IPS-18a (cell line): Measurements from ENCODE around the gene ELOVL6.
"Not testable (repeated sequence)": the region's sequence is repeated elsewhere in the genome, so short reads cannot be mapped to it uniquely, and the experiment has no call there.

Source experiments
- H3K27ac ChIP-seq: one replicate; pipeline ENCODE4 v1.5.1; 2013; ENCODE audit warnings: low read length
- H3K27me3 ChIP-seq: one replicate; pipeline ENCODE4 v1.6.1; 2013; ENCODE audit warnings: mild to moderate bottlenecking, low read length; ENCODE audit not compliant: control insufficient read depth, insufficient read depth
- H3K36me3 ChIP-seq: one replicate; pipeline ENCODE4 v1.6.1; 2013; ENCODE audit warnings: low read depth, low read length; ENCODE audit not compliant: control insufficient read depth
- H3K4me1 ChIP-seq: one replicate; pipeline ENCODE4 v1.6.1; 2013; ENCODE audit warnings: low read depth, low read length; ENCODE audit not compliant: control insufficient read depth
- H3K4me3 ChIP-seq: one replicate; pipeline ENCODE4 v1.5.1; 2013; ENCODE audit warnings: low read length
- H3K9ac ChIP-seq: one replicate; pipeline ENCODE4 v1.6.1; 2013; ENCODE audit warnings: mild to moderate bottlenecking, low read length, moderate library complexity
- H3K9me3 ChIP-seq: one replicate; pipeline ENCODE4 v1.6.1; 2013; ENCODE audit warnings: low read depth, low read length; ENCODE audit not compliant: control insufficient read depth

The ELOVL6 gene

DNA sequence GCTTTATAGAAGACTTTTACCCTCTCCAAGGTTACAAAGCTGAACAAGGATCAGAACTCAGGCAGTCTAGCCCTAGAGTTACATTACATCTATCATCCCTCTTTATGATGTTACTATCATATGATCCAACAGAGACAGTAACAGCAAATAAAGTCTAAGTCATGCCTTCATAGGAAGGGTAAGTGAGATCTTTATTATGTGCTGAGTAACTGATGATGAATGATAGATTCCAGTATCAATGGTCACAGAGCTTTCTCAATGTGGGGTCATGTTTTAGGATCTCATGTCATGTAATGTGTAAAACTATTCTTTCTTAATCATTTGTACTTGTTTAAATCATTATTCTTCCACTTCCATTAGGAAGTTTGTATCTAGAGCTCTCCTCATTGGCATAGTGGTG is 22.8 kb downstream of the ELOVL6 start:
- Histone ChIP-seq H3K9ac (no peak overlapping the region), H3K4me3 (no peak overlapping the region), H3K27ac (no peak overlapping the region), H3K27me3 (no peaks in the 10 kb centered on the region), H3K9me3 (no peaks in the 10 kb centered on the region), H3K4me1 (no peaks in the 10 kb centered on the region), H3K36me3 (peaks cover 34% of the 10 kb centered on the region)

DNA sequence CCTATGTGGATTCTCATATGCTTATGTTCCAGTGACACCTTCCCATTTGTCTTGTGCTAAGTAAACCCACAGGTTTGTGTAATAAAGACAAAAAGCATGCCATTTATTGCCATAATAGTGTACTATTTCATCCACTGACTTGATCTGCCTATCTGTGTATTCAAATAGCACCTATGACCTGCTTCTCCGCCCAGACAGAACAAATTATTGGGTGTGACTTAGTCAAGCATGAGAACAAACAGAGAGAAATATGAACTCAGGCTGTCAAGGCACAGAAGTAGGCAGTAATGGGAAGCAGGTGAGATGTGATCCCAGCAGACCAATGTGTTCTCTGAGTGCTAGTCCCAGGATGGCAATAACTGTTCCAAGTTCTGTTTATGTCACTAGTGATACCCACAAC is 25.4 kb downstream of the ELOVL6 start:
- no peak overlapping the region for H3K4me3 ChIP-seq
- H3K27ac ChIP-seq: no peak overlapping the region
- H3K36me3 ChIP-seq: peaks cover 37% of the 10 kb centered on the region
- H3K9me3 ChIP-seq: no peaks in the 10 kb centered on the region
- no peaks in the 10 kb centered on the region for H3K27me3 ChIP-seq
- H3K4me1 ChIP-seq: no peaks in the 10 kb centered on the region
- H3K9ac ChIP-seq: no peak overlapping the region

DNA sequence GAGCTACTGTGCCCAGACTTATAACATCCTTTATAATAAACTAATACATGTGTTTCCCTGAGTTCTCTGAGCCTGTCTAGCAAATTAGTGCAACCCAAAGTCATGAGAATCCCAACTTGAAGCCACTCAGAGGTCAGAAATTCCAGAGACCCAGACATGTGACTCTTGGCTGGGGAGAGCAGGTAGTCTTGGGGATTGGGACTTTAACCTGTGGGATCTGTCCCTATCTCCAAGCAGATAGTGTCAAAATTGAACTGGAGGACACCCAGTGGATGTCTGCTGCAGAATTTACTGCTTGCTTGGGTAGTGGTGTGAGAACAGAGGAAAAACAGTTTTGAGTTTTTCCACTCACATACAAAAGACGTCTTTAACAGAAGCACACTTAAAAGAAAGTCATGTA is 26.4 kb downstream of the ELOVL6 start:
- Histone ChIP-seq H3K4me1 (no peaks in the 10 kb centered on the region), H3K27ac (no peak overlapping the region), H3K36me3 (peaks cover 27% of the 10 kb centered on the region), H3K9ac (no peak overlapping the region), H3K4me3 (no peak overlapping the region), H3K9me3 (no peaks in the 10 kb centered on the region), H3K27me3 (no peaks in the 10 kb centered on the region)

DNA sequence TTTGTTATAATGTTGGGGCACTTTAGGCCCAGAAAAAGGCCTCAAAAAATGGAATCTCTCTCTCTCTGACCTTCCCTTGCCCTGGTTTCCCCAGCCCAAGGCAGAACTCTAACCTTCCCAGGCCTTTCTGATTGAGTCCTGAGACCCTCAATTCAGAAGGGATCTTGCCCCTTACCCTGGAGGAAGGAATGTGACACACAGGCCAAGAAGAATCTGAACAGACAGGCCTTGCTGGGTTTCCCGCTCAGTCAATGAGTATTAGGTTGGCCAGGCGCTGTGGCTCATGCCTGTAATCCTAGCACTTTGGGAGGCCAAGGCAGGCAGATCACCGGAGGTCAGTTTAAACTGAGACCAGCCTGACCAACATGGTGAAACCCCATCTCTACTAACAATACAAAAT is 27.6 kb downstream of the ELOVL6 start:
- Histone ChIP-seq H3K9me3 (no peaks in the 10 kb centered on the region), H3K27ac (no peak overlapping the region), H3K36me3 (peaks cover 29% of the 10 kb centered on the region), H3K9ac (no peak overlapping the region), H3K4me1 (no peaks in the 10 kb centered on the region), H3K4me3 (no peak overlapping the region), H3K27me3 (no peaks in the 10 kb centered on the region)

DNA sequence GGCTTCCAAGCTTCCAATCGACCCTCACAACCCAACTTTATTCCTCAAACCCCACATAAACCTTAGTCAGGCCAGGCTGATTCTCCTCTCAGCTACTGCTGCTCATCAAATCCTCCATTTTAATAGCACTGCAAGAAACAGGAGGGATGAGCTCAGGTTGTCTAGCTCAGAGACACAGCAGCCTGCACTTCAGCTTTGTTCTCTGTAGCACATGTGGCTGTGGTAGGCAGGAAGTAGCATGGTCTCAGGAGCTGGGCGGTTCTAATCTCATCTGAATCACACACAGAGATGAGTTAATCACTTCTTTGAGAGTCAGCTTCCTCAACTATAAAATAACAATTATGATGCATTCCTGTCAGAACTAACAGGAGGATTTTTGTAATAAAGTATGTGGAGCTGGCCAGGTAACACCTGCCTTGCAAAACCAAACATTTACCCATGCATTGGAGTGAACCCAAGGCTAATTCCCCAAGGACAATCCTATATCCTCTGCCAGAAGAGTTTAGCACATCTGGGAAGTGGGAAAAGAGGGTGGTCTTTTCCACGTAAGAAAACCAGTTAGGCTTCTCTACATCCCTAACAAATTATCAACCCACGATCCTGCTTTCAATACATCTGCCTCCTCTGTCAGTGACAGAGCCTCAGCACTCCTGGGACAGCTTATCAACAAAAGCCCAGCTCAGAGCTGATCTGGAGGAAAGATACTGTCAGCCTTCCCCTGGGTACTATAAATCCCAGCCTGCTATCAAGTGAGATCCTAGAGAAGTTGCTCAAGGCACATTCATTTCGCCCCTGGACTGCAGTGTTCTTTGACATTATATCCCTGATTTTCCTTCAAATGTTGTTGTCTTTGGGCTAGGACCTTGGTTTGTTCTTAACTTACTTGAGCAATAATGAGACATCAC is 32.8 kb downstream of the ELOVL6 start:
- Histone ChIP-seq H3K27ac (no peak overlapping the region), H3K4me3 (no peak overlapping the region), H3K9me3 (no peaks in the 10 kb centered on the region), H3K4me1 (no peaks in the 10 kb centered on the region), H3K27me3 (no peaks in the 10 kb centered on the region), H3K9ac (no peak overlapping the region), H3K36me3 (peaks cover 30% of the 10 kb centered on the region)

DNA sequence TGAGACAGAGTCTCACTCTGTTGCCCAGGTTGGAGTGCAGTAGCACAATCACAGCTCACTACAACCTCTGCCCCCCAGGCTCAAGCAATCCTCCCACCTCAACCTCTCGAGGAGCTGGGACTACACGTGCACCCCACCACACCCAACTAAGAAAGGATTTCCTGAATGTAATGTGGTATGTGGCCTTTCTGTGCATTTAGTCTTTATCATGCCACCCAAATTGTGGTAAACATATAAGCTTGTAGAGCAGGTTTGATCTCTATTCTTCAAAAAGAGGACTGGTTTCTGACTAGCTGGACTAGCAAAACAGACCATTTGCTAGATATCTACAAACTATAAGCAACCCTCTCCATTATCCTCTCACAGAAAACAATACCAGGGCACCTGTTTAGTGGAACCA is 33.6 kb downstream of the ELOVL6 start:
- Histone ChIP-seq H3K4me1 (no peaks in the 10 kb centered on the region), H3K9me3 (no peaks in the 10 kb centered on the region), H3K4me3 (no peak overlapping the region), H3K9ac (no peak overlapping the region), H3K27ac (no peak overlapping the region), H3K36me3 (peaks cover 27% of the 10 kb centered on the region), H3K27me3 (no peaks in the 10 kb centered on the region)

DNA sequence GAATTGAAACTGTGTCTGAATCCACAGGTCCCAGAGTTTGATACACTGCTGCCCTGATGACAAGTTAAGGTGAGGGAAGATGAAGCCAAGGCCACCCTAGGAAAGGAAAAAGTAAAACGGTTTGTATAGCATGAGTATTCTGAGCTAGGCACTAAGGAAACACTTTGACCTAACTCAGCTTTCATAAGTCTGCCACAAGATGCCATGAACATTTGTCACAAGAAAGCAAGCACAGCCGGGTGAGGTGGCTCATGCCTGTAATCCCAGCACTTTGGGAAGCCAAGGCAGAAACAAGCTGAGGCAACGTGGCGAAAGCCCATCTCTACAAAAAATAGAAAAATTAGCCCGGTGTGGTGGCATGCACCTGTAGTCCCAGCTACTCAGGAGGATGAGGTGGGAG is 34.2 kb downstream of the ELOVL6 start:
- peaks cover 28% of the 10 kb centered on the region for H3K36me3 ChIP-seq
- H3K9ac ChIP-seq: no peak overlapping the region
- H3K4me1 ChIP-seq: no peaks in the 10 kb centered on the region
- no peak overlapping the region for H3K27ac ChIP-seq
- H3K4me3 ChIP-seq: no peak overlapping the region
- H3K27me3 ChIP-seq: no peaks in the 10 kb centered on the region
- no peaks in the 10 kb centered on the region for H3K9me3 ChIP-seq

DNA sequence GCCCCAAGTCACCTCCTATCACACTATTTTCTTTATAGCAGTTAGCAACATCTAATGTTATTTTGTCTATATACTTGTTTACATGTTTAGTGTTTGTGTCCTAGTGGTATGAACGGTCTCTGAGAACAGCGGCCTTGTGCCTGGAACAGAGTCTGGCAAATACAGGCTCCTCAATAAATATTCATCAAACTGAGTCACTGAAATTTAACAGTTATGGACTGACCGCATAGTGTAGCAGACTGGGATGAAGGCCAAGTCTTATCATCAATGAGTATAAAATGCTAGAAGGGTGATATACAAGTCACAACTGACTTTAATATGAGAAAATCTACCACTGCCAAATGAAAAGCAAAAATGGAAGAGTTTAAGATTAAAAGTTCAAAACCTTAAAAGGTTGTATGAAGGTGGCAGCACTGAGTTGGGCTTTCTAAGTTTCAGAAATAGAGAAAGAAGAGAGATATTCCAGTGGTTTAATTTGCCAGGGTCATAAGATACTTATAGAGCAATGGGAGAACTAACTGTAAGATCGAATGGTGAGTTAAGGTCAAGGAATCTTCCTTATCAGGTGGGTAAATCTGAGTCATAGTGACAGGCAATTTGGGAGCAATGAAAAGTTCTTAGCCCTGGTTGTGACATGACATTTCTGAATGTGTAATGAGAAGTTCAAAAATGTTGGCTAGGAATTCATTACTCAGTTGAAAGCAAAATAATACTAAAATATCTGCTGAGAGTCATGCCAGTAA is 34.9 kb downstream of the ELOVL6 start:
- H3K9ac ChIP-seq: no peak overlapping the region
- H3K27me3 ChIP-seq: no peaks in the 10 kb centered on the region
- H3K4me1 ChIP-seq: no peaks in the 10 kb centered on the region
- H3K36me3 ChIP-seq: peaks cover 25% of the 10 kb centered on the region
- H3K4me3 ChIP-seq: no peak overlapping the region
- H3K9me3 ChIP-seq: no peaks in the 10 kb centered on the region
- H3K27ac ChIP-seq: no peak overlapping the region

DNA sequence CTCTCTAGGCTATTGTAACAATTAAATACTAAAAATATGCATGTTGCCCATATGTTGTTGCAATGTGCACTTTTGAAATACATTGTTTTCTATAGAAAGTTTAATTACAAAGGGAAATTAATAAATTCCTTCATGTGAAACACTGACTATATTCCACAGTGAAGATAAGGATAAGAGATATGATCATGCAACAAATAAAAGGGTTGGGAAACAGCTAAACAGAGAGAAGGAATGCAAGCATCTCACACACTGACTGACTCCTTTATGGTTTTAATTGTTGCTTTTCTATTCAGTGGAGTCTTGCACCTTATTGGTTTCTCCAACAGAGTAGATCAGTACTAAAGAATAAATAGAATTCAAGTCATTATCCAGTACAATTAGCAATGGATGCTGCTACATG is 37.8 kb downstream of the ELOVL6 start:
- Histone ChIP-seq H3K4me1 (no peaks in the 10 kb centered on the region), H3K27ac (no peak overlapping the region), H3K27me3 (no peaks in the 10 kb centered on the region), H3K36me3 (peaks cover 21% of the 10 kb centered on the region), H3K9me3 (no peaks in the 10 kb centered on the region), H3K4me3 (no peak overlapping the region), H3K9ac (no peak overlapping the region)

DNA sequence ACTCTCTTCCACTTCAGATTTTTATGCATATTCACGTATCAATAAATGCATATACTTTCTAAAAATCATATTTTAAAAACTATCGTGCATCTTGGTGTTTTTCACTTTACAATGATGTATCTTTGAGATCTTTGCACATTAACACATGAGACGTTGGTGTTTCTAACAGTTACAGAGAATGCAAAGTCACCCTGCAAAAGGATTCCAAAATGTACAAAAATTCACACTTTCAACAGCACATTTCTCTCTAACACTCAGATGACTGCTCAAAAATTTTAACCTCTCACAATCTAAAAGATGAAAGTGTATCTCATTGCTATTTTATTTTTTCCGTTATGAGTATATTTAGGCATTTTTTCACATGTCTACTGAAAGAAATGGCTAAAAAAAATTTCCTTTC is 38.9 kb downstream of the ELOVL6 start:
- H3K9ac ChIP-seq: no peak overlapping the region
- H3K9me3 ChIP-seq: no peaks in the 10 kb centered on the region
- H3K4me1 ChIP-seq: no peaks in the 10 kb centered on the region
- H3K4me3 ChIP-seq: no peak overlapping the region
- H3K36me3 ChIP-seq: peaks cover 21% of the 10 kb centered on the region
- no peak overlapping the region for H3K27ac ChIP-seq
- H3K27me3 ChIP-seq: no peaks in the 10 kb centered on the region

DNA sequence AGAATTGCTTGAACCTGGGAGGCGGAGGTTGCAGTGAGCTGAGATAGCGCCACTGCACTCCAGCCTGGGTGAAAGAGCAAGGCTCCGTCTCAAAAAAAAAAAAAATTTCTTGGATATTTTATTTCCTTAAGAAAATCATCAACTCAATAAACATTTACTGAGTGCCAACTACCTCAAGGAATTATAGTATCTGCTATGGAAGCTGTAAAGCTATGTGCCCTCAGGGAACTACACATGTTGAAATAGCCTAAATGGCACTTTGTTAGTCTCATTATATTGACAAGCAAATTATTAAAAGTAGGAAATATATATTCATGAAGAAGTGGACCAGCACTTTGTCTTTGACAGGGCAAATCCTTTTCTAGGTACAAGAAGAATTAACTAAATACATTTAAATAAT is 40.8 kb downstream of the ELOVL6 start:
- no peak overlapping the region for H3K27ac ChIP-seq
- no peaks in the 10 kb centered on the region for H3K4me1 ChIP-seq
- peaks cover 15% of the 10 kb centered on the region for H3K36me3 ChIP-seq
- no peaks in the 10 kb centered on the region for H3K27me3 ChIP-seq
- H3K4me3 ChIP-seq: no peak overlapping the region
- no peak overlapping the region for H3K9ac ChIP-seq
- no peaks in the 10 kb centered on the region for H3K9me3 ChIP-seq

DNA sequence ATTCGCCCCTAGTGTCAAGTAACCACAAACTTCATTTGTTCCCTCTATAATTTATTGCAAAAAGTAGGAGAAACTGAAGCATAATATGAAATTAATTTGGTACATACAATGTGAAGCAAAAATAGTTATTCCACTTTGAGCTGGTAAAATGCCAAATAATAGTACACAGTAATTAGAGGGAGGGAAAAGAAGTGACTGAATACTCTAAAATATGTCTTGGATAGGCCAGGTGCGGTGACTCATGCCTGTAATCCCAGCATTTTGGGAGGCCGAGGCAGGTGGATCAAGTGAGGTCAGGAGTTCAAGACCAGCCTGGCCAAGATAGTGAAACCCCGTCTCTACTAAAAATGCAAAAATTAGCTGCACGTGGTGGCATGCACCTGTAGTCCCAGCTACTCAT is 41.2 kb downstream of the ELOVL6 start:
- H3K27ac ChIP-seq, H3K4me3 ChIP-seq, H3K4me1 ChIP-seq, H3K27me3 ChIP-seq, H3K9ac ChIP-seq, H3K9me3 ChIP-seq: not testable (repeated sequence)
- H3K36me3 ChIP-seq: peaks cover 15% of the 10 kb centered on the region
